Epithelial cell of esophagus (primary cell): ENCODE data around the gene SELPLG.
"Not testable (repeated sequence)": the region's sequence is repeated elsewhere in the genome, so short reads cannot be mapped to it uniquely, and the experiment has no call there.

Source experiments
- DNase-seq: peaks from one replicate; pipeline ENCODE4 v3.0.0; 2010; ENCODE audit warnings: low read depth
- H3K4me3 ChIP-seq: 2 replicates; pipeline ENCODE4 v1.5.1; 2011; ENCODE audit warnings: mild to moderate bottlenecking, low read length, control low read depth
- CTCF ChIP-seq: IDR thresholded peaks from 2 replicates; pipeline ENCODE4 v1.5.1; 2011; ENCODE audit warnings: low read depth, mild to moderate bottlenecking, low read length, control low read depth, inconsistent platforms; ENCODE audit not compliant: insufficient read depth; ENCODE audit errors: missing control alignments

Gene SELPLG

GRCh38 chr12:108666401-108666881, 32.7 kb upstream of the SELPLG start:
- TF ChIP-seq CTCF: no peak
- no peak for DNase-seq
- H3K4me3 ChIP-seq: no peak overlapping the region

GRCh38 chr12:108665608-108666202, 32.0 kb upstream of the SELPLG start:
- TF ChIP-seq CTCF: no peak
- no peak overlapping the region for H3K4me3 ChIP-seq
- no peak for DNase-seq

DNA sequence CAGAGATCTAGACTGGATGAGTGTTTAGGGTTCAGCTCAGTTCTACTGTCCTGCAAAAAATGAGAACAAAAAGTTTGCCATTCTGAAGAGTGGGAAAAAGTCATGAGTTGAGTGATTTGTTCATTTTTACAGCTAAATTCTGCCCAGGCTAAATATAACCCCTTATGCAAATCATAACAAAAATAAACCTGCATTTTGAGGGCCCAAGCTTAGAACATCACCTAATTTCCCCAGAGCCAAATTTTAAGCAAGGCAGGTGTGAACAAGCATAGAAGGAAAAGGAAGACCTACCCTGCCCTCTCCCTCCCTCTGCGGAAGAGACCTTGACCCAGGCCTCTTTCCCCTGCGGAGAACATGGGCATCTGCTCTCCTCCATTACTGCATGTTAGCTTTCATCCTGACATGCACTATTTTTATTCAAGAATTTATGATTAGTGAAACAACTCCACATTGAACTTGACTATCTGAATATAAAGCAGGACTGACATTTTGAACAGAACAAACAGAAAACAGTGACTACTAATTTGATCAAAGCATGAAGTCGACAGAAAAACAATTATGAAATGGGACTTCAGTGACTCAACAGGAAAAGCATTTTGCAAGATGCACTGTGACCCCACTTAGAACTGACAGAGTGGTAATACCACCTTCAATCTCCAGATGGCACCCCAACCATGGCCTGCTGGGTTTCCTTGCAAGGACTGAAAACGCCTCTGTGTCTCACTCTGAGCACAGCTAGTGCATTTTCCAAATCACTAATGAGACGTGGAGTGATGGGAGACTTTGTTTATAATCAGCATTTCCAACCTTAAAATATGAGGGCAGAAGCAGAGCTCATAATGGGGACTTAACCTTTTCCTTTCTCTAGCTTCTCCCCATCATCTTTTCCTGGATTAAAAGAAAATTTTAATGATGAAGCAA, 30.9 kb upstream of the SELPLG start:
- no peak overlapping the region for H3K4me3 ChIP-seq
- DNase-seq: peak; percentile 97
- peak; percentile 98 for TF ChIP-seq CTCF

DNA sequence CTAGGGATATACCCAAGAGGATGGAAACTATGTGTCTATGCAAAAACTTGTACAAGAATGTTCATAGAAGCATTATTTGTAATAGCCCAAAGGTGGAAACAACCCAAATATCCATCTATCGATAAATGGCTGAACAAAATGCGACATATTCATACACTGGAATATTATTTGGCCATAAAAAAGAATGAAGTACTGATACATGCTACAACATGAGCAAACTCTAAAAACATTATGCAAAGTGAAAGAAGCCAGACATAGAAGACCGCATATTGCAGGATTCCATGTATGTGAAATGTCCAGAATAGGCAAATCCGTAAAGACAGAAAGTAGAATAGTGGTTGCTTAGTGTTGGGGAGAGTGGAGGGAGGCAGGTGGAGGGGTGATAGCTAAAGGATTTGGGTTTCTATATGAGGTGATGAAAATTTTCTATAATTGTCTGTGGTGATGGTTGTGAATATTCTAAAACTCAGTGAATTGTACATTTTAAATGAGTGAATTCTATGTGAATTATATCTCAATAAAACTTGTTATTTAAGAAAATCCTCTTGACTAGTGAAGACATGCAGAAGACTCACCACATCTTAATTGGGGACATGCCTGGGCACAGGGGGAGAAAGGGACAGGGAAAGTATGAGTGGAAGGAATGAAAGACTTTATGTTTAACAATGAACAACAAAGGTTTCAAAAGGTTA, 29.8 kb upstream of the SELPLG start:
- TF ChIP-seq CTCF: no peak
- DNase-seq: no peak
- H3K4me3 ChIP-seq: no peak overlapping the region

DNA sequence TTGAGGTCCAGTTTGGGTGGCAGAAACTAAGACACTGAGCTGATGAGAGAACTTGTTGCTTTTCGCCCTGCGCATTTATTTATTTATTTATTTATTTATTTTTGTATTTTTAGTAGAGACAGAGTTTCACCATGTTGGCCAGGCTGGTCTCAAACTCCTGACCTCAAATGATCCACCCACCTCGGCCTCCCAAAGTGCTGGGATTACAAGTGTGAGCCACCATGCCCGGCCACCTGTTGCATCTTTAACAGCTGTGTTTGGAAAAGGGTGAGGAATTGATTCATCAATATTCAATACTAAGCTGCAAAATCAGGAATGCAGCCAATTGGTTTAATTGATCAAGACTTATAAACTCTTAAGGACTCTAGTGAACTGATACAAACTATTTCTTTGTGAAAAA, 24.4 kb upstream of the SELPLG start:
- H3K4me3 ChIP-seq, DNase-seq: not testable (repeated sequence)

DNA sequence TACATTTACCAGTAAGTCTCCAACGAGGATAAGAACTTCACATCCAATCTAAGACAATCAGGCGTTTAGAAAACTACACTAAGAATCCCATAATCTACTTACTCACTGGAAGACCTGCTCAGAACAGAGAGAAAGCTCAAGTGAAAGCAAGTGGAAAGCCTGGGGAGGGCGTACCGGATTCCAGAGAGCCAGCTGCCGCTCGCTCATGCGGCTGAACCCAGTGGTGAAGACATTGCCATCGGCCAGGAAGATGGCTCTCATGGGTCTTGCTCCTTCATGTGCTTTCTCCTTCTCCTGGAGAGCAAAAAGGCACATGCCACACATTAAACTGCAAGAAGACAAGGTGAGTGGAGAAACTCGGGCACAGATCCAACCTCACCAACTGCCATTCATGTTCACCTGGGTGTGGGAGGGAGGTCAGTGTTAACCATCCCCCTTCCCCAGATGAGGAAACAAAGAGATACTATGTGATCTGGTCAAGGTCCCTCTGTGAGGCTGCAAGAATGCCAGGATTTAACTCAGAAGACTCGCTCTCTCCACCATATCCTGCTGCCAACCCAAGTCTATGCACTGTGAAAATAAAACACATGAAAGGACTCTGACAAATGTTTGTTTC, 23.5 kb upstream of the SELPLG start:
- TF ChIP-seq CTCF: no peak
- no peak for DNase-seq
- H3K4me3 ChIP-seq: no peak overlapping the region

DNA sequence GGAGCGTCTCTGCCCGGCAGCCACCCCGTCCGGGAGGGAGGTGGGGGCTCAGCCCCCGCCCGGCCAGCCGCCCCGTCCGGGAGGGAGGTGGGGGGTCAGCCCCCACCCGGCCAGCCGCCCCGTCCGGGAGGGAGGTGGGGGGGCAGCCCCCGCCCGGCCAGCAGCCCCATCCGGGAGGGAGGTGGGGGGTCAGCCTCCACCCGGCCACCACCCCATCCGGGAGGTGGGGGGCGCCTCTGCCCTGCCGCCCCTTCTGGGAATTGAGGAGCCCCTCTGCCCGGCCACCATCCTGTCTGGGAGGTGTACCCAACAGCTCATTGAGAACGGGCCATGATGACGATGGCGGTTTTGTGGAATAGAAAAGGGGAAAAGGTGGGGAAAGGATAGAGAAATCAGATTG, 22.6 kb upstream of the SELPLG start:
- not testable (repeated sequence) for DNase-seq, H3K4me3 ChIP-seq

DNA sequence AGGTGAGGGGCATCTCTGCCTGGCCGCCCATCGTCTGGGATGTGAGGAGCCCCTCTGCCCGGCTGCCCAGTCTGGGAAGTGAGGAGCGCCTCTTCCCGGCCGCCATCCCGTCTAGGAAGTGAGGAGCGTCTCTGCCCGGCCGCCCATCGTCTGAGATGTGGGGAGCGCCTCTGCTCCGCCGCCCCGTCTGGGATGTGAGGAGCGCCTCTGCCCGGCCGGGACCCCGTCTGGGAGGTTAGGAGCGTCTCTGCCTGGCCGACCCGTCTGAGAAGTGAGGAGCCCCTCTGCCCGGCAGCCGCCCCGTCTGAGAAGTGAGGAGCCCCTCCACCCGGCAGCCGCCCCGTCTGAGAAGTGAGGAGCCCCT, 22.1 kb upstream of the SELPLG start:
- DNase-seq, H3K4me3 ChIP-seq: not testable (repeated sequence)

GRCh38 chr12:108654622-108655021, 20.9 kb upstream of the SELPLG start:
- not testable (repeated sequence) for H3K4me3 ChIP-seq, DNase-seq
